ENCODE results near the gene NLK. TPM values are rescaled to one million over a fixed set of nuclear protein-coding genes. Genes with fewer than 3 reads are reported as not detected.
"Not testable (repeated sequence)": the region's sequence is repeated elsewhere in the genome, so short reads cannot be mapped to it uniquely, and the experiment has no call there.

The NLK gene
- total and polyA plus RNA-seq, 8 donors: 18.8 to 21.3 (median 20.1) TPM

DNA sequence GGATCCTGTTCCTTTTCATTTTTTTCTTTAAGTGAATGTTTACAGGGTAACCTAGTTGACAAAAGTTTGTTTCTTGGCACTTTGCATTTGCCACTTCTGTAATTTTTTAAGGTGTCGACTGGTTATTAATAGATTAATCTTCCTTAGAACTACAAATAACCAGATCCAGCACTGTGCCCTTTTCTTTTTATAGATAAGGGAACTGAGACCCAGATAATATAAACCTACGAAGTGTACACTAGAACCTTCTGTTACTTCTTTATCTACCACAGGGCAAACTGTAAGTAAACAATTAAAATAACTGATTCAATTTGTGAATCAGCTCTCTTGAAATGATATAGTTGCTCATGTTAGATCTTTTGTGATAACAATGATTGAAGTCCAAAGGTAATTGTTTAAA is 55.4 kb downstream of the NLK start:
- DNase-seq: no peak
- no peaks in the 10 kb centered on the region for H3K9me3 ChIP-seq
- H3K4me1 ChIP-seq: peaks cover 0 to 3% of the 10 kb centered on the region in 2 donors
- no peaks in the 10 kb centered on the region for H3K27me3 ChIP-seq
- H3K4me3 ChIP-seq: no peak overlapping the region
- no peaks in the 10 kb centered on the region for H3K36me3 ChIP-seq
- no peak overlapping the region for H3K27ac ChIP-seq
- intact Hi-C loops (cut with DNase I): no loop called here
- TF ChIP-seq, protein P1, sequence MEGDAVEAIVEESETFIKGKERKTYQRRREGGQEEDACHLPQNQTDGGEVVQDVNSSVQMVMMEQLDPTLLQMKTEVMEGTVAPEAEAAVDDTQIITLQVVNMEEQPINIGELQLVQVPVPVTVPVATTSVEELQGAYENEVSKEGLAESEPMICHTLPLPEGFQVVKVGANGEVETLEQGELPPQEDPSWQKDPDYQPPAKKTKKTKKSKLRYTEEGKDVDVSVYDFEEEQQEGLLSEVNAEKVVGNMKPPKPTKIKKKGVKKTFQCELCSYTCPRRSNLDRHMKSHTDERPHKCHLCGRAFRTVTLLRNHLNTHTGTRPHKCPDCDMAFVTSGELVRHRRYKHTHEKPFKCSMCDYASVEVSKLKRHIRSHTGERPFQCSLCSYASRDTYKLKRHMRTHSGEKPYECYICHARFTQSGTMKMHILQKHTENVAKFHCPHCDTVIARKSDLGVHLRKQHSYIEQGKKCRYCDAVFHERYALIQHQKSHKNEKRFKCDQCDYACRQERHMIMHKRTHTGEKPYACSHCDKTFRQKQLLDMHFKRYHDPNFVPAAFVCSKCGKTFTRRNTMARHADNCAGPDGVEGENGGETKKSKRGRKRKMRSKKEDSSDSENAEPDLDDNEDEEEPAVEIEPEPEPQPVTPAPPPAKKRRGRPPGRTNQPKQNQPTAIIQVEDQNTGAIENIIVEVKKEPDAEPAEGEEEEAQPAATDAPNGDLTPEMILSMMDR (IDR thresholded peaks at IDR 0.05): no peak
- no peak for ATAC-seq

DNA sequence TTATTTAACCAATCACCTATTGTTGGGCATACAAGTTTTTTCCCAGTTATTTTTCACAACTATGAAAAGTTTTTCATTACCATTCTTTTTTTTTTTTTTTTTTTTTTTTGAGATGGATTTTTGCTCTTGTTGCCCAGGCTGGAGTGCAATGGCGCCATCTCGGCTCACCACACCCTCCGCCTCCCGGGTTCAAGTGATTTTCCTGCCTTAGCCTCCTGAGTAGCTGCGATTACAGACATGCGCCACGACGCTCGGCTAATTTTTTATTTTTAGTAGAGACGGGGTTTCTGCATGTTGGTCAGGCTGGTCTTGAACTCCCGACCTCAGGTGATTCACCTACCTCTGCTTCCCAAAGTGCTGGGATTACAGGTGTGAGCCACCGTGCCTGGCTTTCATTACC is 56.1 kb downstream of the NLK start:
- H3K4me3 ChIP-seq; H3K4me1 ChIP-seq; intact Hi-C loops (cut with DNase I); H3K36me3 ChIP-seq; H3K27ac ChIP-seq; H3K27me3 ChIP-seq; ATAC-seq; H3K9me3 ChIP-seq: not testable (repeated sequence)
- DNase-seq: peak in 1 of 4 donors; percentile 21

DNA sequence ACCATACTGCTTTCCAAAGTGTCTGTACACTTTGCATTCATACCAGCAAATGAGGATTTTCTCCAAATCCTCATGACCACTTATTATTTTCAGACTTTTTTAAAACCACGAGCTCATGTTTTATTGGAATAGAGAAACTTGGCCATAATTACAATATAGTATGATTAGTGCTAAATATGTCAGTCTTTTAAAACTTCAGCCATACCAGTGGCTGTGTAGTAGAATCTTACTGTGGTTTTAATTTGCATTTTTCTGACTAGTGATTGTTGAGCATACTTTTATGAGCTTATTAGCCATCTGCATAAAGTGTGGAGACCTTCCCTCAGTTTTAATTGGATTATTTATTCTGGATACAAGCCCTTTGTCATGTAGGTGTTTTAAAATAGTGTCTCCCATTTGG is 57.8 kb downstream of the NLK start:
- DNase-seq: no peak
- Histone ChIP-seq H3K27me3 (no peaks in the 10 kb centered on the region), H3K27ac (no peak overlapping the region), H3K9me3 (no peaks in the 10 kb centered on the region), H3K36me3 (no peaks in the 10 kb centered on the region), H3K4me3 (no peak overlapping the region), H3K4me1 (peaks cover 0 to 3% of the 10 kb centered on the region in 2 donors)
- ATAC-seq: no peak
- intact Hi-C loops (cut with DNase I): no loop called here
- TF ChIP-seq, protein P1 (IDR thresholded peaks at IDR 0.05): no peak

DNA sequence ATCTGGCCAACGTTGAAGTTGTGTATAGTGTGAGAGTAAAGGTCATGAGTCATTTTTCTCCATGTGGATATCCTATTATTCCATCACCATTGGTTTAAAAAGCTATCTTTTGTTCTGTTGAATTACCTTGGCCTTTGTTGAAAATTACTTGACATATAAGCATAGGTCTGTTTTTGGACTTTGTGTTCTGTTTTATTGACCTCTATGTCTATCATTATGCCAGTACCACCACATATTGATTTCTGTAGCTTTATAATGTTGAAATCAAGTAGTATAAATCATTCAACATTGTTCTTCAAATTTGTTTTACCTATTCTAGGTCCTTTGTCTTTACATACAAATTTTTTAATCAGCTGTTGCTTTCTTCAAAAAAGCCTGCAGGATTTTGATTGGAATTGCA is 58.5 kb downstream of the NLK start:
- DNase-seq (no peak), ATAC-seq (no peak)
- no peak overlapping the region for H3K4me3 ChIP-seq
- no peak overlapping the region for H3K27ac ChIP-seq
- H3K4me1 ChIP-seq: peaks cover 0 to 3% of the 10 kb centered on the region in 2 donors
- H3K9me3 ChIP-seq: no peaks in the 10 kb centered on the region
- intact Hi-C loops (cut with DNase I): no loop called here
- TF ChIP-seq, protein P1 (IDR thresholded peaks at IDR 0.05): no peak
- no peaks in the 10 kb centered on the region for H3K27me3 ChIP-seq
- no peaks in the 10 kb centered on the region for H3K36me3 ChIP-seq

DNA sequence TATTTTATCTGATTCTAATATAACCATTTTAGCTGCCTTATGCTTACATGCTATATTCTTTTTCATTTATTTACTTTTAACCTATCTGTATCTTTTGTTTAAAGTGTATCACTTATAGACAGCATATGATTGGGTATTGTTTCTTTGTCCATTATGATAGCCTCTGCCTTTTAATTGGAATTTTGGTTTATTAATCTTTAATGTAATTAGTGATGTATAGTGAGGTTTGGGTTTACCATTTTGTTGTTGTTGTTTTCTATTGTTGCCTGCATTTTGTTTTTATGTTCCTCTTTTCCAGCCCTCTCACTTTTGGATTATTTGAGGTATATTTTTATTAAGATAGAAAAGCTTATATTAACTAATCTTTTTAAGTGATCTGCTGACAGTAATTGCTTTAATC is 59.4 kb downstream of the NLK start:
- no peak for ATAC-seq
- no peaks in the 10 kb centered on the region for H3K9me3 ChIP-seq
- H3K27ac ChIP-seq: no peak overlapping the region
- DNase-seq: no peak
- no peaks in the 10 kb centered on the region for H3K27me3 ChIP-seq
- H3K4me1 ChIP-seq: peaks cover 0 to 3% of the 10 kb centered on the region in 2 donors
- intact Hi-C loops (cut with DNase I): no loop called here
- H3K4me3 ChIP-seq: no peak overlapping the region
- TF ChIP-seq, protein P1 (IDR thresholded peaks at IDR 0.05): no peak
- no peaks in the 10 kb centered on the region for H3K36me3 ChIP-seq

DNA sequence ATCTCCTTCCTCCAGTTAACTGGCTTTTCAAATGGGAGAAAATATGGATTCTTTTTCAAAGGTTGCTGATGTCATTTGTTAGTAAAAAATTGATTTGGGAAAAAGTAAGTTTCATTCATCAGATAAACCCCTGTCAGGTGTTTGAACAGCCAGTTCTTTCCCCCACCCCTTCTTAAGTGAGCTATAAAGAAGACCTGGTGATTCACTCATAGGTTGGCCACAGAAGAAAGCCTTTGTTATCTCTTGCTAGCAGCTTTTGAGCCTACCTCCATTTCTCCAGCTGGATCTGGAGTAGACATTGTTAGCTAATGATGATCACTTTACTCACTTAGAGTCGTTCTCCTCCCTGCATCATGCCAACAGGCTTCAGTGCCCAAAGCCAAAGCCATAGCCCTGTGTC is 63.0 kb downstream of the NLK start:
- H3K27ac ChIP-seq: no peak overlapping the region
- DNase-seq (no peak), ATAC-seq (no peak)
- TF ChIP-seq, protein P1 (IDR thresholded peaks at IDR 0.05): no peak
- no peaks in the 10 kb centered on the region for H3K9me3 ChIP-seq
- H3K4me3 ChIP-seq: no peak overlapping the region
- H3K4me1 ChIP-seq: no peaks in the 10 kb centered on the region
- H3K36me3 ChIP-seq: no peaks in the 10 kb centered on the region
- intact Hi-C loops (cut with DNase I): no loop called here
- H3K27me3 ChIP-seq: no peaks in the 10 kb centered on the region

All from left lung (tissue), 10 donors.